Measurements from ENCODE around the gene ADGRV1. TPM values are rescaled to one million over a fixed set of nuclear protein-coding genes. Genes with fewer than 3 reads are reported as not detected.

ADGRV1 gene
- total RNA-seq, 1 donor from 2014 or later: 18.2 TPM

GRCh38 chr5:91140657-91141056, 582.1 kb downstream of the ADGRV1 start:
- Mint-ChIP-seq H3K4me3 (ENCODE audit: unreplicated experiment) (no peak overlapping the region), H3K36me3 (ENCODE audit: unreplicated experiment) (no peaks in the 10 kb centered on the region), H3K4me1 (ENCODE audit: low read depth, unreplicated experiment) (no peaks in the 10 kb centered on the region), H3K9me3 (ENCODE audit: unreplicated experiment) (no peaks in the 10 kb centered on the region), H3K27ac (ENCODE audit: unreplicated experiment) (no peak overlapping the region), H3K27me3 (ENCODE audit: unreplicated experiment) (no peaks in the 10 kb centered on the region)
- no peak for TF ChIP-seq CTCF (IDR thresholded peaks at IDR 0.05; ENCODE audit: partially characterized antibody, unreplicated experiment)
- DNase-seq: no peak

GRCh38 chr5:91141642-91142041, 583.0 kb downstream of the ADGRV1 start:
- no peak overlapping the region for H3K4me3 Mint-ChIP-seq (ENCODE audit: unreplicated experiment)
- no peaks in the 10 kb centered on the region for H3K27me3 Mint-ChIP-seq (ENCODE audit: unreplicated experiment)
- no peak for DNase-seq
- no peaks in the 10 kb centered on the region for H3K9me3 Mint-ChIP-seq (ENCODE audit: unreplicated experiment)
- no peak overlapping the region for H3K27ac Mint-ChIP-seq (ENCODE audit: unreplicated experiment)
- no peak for TF ChIP-seq CTCF (IDR thresholded peaks at IDR 0.05; ENCODE audit: partially characterized antibody, unreplicated experiment)
- H3K36me3 Mint-ChIP-seq (ENCODE audit: unreplicated experiment): no peaks in the 10 kb centered on the region
- no peaks in the 10 kb centered on the region for H3K4me1 Mint-ChIP-seq (ENCODE audit: low read depth, unreplicated experiment)

GRCh38 chr5:91142386-91142785, 583.8 kb downstream of the ADGRV1 start:
- no peak overlapping the region for H3K27ac Mint-ChIP-seq (ENCODE audit: unreplicated experiment)
- no peaks in the 10 kb centered on the region for H3K27me3 Mint-ChIP-seq (ENCODE audit: unreplicated experiment)
- H3K4me1 Mint-ChIP-seq (ENCODE audit: low read depth, unreplicated experiment): no peaks in the 10 kb centered on the region
- DNase-seq: no peak
- H3K9me3 Mint-ChIP-seq (ENCODE audit: unreplicated experiment): no peaks in the 10 kb centered on the region
- H3K36me3 Mint-ChIP-seq (ENCODE audit: unreplicated experiment): no peaks in the 10 kb centered on the region
- no peak overlapping the region for H3K4me3 Mint-ChIP-seq (ENCODE audit: unreplicated experiment)
- no peak for TF ChIP-seq CTCF (IDR thresholded peaks at IDR 0.05; ENCODE audit: partially characterized antibody, unreplicated experiment)

- Mint-ChIP-seq H3K9me3 (ENCODE audit: unreplicated experiment) (no peaks in the 10 kb centered on the region), H3K27me3 (ENCODE audit: unreplicated experiment) (no peaks in the 10 kb centered on the region), H3K4me3 (ENCODE audit: unreplicated experiment) (no peak overlapping the region), H3K36me3 (ENCODE audit: unreplicated experiment) (peaks cover 4% of the 10 kb centered on the region), H3K4me1 (ENCODE audit: low read depth, unreplicated experiment) (no peaks in the 10 kb centered on the region), H3K27ac (ENCODE audit: unreplicated experiment) (no peak overlapping the region)
- DNase-seq: no peak
- TF ChIP-seq CTCF (IDR thresholded peaks at IDR 0.05; ENCODE audit: partially characterized antibody, unreplicated experiment): no peak
Observed at GRCh38 chr5:91142819-91143218, 584.2 kb downstream of the ADGRV1 start.

GRCh38 chr5:91143840-91144239, 585.2 kb downstream of the ADGRV1 start:
- Mint-ChIP-seq H3K27me3 (ENCODE audit: unreplicated experiment) (no peaks in the 10 kb centered on the region), H3K4me3 (ENCODE audit: unreplicated experiment) (no peak overlapping the region), H3K36me3 (ENCODE audit: unreplicated experiment) (peaks cover 5% of the 10 kb centered on the region), H3K9me3 (ENCODE audit: unreplicated experiment) (no peaks in the 10 kb centered on the region), H3K27ac (ENCODE audit: unreplicated experiment) (no peak overlapping the region), H3K4me1 (ENCODE audit: low read depth, unreplicated experiment) (no peaks in the 10 kb centered on the region)
- DNase-seq: no peak
- TF ChIP-seq CTCF (IDR thresholded peaks at IDR 0.05; ENCODE audit: partially characterized antibody, unreplicated experiment): no peak

All from glutamatergic neuron (in vitro differentiated cells).